Suprapubic skin (tissue), 4 donors: ENCODE measurements around the gene MAD1L1. TPM values are rescaled to one million over a fixed set of nuclear protein-coding genes. Genes with fewer than 3 reads are reported as not detected.

Experiments used
- DNase-seq, 2 donors: peaks; one replicate each; pipeline ENCODE4 v3.0.0-alpha.2; 2019; ENCODE audit warnings: low spot score in 2 of 2
- H3K27ac ChIP-seq: fragments of 200-600 bp; sonication (generic); one replicate; pipeline ENCODE4 v1.5.1; 2019
- H3K27me3 ChIP-seq: fragments of 200-600 bp; sonication (generic); one replicate; pipeline ENCODE4 v1.5.1; 2019
- H3K36me3 ChIP-seq: fragments of 200-600 bp; sonication (generic); one replicate; pipeline ENCODE4 v1.5.1; 2019
- H3K4me1 ChIP-seq: fragments of 200-600 bp; sonication (generic); one replicate; pipeline ENCODE4 v1.5.1; 2019
- H3K4me3 ChIP-seq: fragments of 200-600 bp; sonication (generic); one replicate; pipeline ENCODE4 v1.5.1; 2019; ENCODE audit warnings: mild to moderate bottlenecking
- H3K9me3 ChIP-seq: fragments of 200-600 bp; sonication (generic); one replicate; pipeline ENCODE4 v1.5.1; 2019
- EP300 ChIP-seq: sonication (generic); formaldehyde crosslinking; IDR thresholded peaks from one replicate; pipeline ENCODE4 v1.6.1; 2017; ENCODE audit warnings: antibody characterized with exemption
- POLR2A ChIP-seq, 2 donors: fragments of 450-650 bp; IDR thresholded peaks; one replicate each; pipeline ENCODE4 v1.6.1; 2017; ENCODE audit warnings: antibody characterized with exemption in 2 of 2, mild to moderate bottlenecking in 2 of 2, moderate library complexity in 2 of 2
- POLR2AphosphoS5 ChIP-seq, 3 donors: sonication (generic); formaldehyde crosslinking; IDR thresholded peaks; one replicate each; pipeline ENCODE4 v1.6.1; 2017; ENCODE audit warnings: antibody characterized with exemption in 3 of 3
- WGBS: methylation state at CpG from one replicate; pipeline ENCODE4 v1.1.5; 2018; 5-methylcytosine and 5-hydroxymethylcytosine counted together
- total RNA-seq, 4 donors: library from RNA; depleted of rRNA; stranded (reverse); fragments of >200 nt; gene quantifications; one replicate each; pipeline ENCODE4 v1.1.0, GENCODE V29; 2016
- TF ChIP-seq, protein P1 (sequence below), 2 donors: fragments of 200-600 bp in 1 of 2; fragments of 450-650 bp in 1 of 2; sonication (generic) in 1 of 2; IDR thresholded peaks; one replicate each; pipeline ENCODE4 v1.5.1; 2016 to 2019; ENCODE audit warnings: antibody characterized with exemption in 2 of 2, mild to moderate bottlenecking in 1 of 2, moderate library complexity in 1 of 2

The MAD1L1 gene
- total RNA-seq, 4 donors from 2014 or later: 53.2 to 69.8 (median 62.2) TPM

DNA sequence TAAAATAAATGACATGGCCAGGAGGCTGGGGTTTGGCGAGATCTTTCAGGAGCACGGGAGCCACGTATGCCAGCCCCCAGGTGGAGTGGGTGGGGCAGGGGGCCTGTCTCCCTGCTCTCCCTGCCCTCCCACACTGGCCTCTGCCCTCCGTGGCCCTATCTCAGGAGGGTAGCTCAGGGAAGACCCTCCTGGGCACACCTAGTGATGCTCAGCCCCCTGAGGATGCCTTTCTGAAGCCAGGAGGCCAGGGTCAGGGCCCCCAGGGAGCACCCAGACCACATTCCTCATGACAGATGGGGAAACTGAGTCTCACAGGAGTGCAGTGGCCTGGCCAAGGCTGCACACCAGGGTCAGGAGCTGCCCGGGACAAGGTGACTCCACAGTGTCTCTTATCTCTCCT, 339.3 kb downstream of the MAD1L1 start:
- no peak for DNase-seq
- no peak overlapping the region for H3K27ac ChIP-seq
- TF ChIP-seq POLR2A (IDR thresholded peaks at IDR 0.05) (no peak), EP300 (no peak), POLR2AphosphoS5 (IDR thresholded peaks at IDR 0.05) (no peak)
- TF ChIP-seq, protein P1, sequence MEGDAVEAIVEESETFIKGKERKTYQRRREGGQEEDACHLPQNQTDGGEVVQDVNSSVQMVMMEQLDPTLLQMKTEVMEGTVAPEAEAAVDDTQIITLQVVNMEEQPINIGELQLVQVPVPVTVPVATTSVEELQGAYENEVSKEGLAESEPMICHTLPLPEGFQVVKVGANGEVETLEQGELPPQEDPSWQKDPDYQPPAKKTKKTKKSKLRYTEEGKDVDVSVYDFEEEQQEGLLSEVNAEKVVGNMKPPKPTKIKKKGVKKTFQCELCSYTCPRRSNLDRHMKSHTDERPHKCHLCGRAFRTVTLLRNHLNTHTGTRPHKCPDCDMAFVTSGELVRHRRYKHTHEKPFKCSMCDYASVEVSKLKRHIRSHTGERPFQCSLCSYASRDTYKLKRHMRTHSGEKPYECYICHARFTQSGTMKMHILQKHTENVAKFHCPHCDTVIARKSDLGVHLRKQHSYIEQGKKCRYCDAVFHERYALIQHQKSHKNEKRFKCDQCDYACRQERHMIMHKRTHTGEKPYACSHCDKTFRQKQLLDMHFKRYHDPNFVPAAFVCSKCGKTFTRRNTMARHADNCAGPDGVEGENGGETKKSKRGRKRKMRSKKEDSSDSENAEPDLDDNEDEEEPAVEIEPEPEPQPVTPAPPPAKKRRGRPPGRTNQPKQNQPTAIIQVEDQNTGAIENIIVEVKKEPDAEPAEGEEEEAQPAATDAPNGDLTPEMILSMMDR (IDR thresholded peaks at IDR 0.05): no peak
- H3K27me3 ChIP-seq: no peaks in the 10 kb centered on the region
- H3K4me3 ChIP-seq: no peak overlapping the region
- peaks cover 15% of the 10 kb centered on the region for H3K36me3 ChIP-seq
- no peaks in the 10 kb centered on the region for H3K4me1 ChIP-seq
- 94% methylated on average over 5 of the region's 5 CpGs for WGBS
- no peaks in the 10 kb centered on the region for H3K9me3 ChIP-seq

DNA sequence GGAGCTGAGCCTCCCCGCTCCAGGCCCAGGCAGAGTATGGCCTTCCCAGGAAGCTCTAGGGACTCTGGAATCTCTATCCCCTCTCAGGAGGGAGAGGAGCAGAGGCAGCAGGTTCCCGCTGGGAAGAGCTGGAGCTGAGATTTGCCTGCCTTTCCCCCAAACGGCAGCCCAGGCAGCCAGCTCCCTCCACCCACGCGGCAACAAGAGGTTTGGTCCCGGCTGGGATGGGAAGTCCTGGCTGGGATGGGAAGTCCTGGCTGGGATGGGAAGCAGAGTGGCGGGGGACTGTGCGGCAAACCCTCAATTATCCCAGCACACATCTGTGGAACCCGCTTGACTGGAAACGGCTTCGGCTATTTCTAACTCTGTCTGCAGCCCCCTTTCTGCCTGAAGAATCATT, 339.7 kb downstream of the MAD1L1 start:
- DNase-seq: no peak
- TF ChIP-seq EP300: no peak
- no peaks in the 10 kb centered on the region for H3K9me3 ChIP-seq
- no peaks in the 10 kb centered on the region for H3K27me3 ChIP-seq
- no peaks in the 10 kb centered on the region for H3K4me1 ChIP-seq
- H3K36me3 ChIP-seq: peaks cover 15% of the 10 kb centered on the region
- no peak overlapping the region for H3K27ac ChIP-seq
- no peak overlapping the region for H3K4me3 ChIP-seq
- WGBS: 78% methylated on average over 11 of the region's 11 CpGs

DNA sequence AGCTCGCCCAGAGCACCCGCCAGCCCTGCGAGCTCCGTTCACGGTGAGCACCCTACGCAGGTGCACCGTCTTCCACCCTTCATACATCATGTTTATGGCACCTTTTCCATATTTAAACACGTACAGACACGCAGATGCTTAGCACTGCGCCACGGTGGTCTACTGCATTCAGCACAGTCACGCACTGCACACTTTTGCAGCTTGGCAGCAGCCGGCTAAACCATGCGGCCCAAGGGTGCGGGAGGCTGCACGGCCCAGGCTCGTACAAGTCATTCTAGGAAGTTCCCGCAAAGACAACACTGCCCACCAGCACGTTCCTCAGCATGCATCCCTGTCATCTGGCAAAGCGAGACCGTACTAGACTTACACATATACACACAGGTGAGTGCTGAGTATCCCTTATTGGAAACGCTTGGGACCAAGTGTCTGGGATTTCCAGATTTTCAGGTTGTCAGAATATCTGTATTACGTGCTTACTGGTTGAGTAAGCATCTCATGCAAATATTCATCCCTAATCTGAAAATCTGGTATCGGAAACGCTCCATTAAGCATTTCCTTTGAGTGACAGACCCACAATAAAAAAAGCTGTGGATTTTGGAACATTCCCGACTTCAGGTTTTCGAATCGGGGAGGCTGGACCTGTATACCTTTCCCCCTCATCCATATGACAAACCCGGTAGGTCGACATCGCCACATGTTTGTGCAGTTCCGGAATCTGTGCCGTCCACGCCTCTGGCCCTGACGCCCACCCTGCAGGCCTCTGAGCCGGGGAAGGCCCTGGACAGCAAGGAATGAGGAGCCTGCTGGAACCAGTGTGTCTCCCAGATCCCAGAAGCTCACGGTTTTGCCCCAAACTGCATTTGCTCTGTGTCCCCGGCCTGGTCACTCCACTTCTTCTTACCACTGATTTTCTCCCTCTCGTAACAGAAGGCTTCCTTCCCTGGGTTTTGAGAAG, 340.5 kb downstream of the MAD1L1 start:
- no peak for DNase-seq
- Histone ChIP-seq H3K27ac (no peak overlapping the region), H3K36me3 (peaks cover 16% of the 10 kb centered on the region), H3K4me1 (no peaks in the 10 kb centered on the region), H3K9me3 (no peaks in the 10 kb centered on the region), H3K27me3 (no peaks in the 10 kb centered on the region), H3K4me3 (no peak overlapping the region)
- TF ChIP-seq EP300 (no peak), POLR2AphosphoS5 (IDR thresholded peaks at IDR 0.05) (no peak), POLR2A (IDR thresholded peaks at IDR 0.05) (no peak)
- TF ChIP-seq, protein P1 (IDR thresholded peaks at IDR 0.05): no peak
- WGBS: 87% methylated on average over 39 of the region's 39 CpGs

DNA sequence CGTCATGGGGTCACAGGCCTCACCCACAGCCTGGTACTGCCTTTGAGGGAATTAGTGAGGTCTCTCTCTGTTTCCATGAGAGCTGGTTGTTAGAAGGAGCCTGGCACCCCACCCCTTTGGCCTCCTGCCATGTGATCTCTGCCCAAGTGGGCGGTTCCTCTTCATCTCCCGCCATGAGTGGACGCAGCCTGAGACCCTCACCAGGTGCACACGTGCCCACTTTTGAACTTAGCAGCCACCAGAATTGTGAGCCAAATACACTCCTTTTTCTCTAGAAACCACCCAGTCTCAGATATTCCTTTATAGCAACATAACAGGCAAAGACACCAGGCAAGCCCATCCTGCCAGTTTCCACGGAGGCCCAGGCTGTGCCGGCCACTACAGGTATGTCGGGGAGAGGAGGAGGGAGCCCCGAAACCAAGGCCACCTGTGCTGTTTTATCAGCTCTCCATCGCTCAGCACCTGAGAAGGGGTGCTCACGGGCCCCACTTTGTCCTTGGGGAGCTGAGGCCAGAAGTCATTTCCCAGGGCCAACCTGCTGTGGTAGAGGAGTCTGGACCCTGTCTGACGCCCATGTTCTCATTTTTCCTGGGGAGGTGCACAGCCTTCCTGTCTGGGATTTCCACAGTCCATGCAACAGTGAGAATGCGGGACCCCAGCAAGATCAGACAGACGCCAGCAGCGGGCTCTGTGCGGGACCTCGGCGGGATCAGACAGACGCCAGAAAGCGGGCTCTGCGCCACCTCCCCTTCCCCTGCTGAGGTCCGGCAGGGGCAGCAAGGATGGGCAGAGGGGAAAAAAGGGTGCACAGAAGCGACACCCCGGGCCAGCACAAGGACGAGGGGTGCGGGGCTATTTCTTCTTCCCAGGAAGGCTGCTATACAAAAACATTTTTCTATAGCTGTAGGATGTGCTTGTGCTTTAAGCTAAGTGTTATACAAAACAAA, 342.2 kb downstream of the MAD1L1 start:
- Histone ChIP-seq H3K27ac (no peak overlapping the region), H3K9me3 (no peaks in the 10 kb centered on the region), H3K36me3 (peaks cover 18% of the 10 kb centered on the region), H3K4me3 (no peak overlapping the region), H3K4me1 (peaks cover 6% of the 10 kb centered on the region), H3K27me3 (no peaks in the 10 kb centered on the region)
- no peak for TF ChIP-seq EP300
- TF ChIP-seq POLR2A (IDR thresholded peaks at IDR 0.05): no peak
- no peak for TF ChIP-seq POLR2AphosphoS5 (IDR thresholded peaks at IDR 0.05)
- TF ChIP-seq, protein P1 (IDR thresholded peaks at IDR 0.05): no peak
- WGBS: 95% methylated on average over 22 of the region's 26 CpGs
- DNase-seq: no peak

DNA sequence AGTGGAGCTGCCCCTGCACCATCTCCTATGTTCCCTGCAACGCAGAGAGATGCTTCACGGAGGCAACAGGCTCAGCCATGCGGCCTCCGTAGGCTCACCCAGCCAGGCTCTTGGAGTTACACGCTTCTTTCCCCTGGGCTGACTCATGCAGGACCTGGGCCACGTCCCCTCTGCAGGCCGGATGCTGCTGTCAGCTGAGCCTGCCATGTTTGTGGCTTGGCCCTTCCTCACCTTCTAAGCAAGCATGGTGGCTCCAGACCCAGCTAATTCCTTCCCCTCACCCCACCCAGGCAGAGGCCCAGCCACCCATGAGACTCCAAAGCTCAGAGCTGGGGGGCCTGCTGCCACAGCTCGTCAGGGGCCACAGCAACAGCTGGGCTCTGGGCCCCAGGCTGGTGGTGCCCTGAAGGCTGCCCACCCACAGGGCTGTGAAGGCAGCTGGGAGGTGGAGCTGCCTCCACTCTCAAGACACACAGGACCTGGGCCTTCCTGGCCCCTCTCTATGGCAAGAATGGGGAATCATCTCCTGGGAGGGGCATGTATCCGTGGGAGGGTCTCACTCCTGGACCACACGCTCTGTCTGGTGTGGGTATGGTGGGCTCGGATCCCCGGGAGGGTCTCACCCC, 343.1 kb downstream of the MAD1L1 start:
- Histone ChIP-seq H3K27me3 (no peaks in the 10 kb centered on the region), H3K4me3 (no peak overlapping the region), H3K36me3 (peaks cover 18% of the 10 kb centered on the region), H3K4me1 (peaks cover 7% of the 10 kb centered on the region), H3K9me3 (no peaks in the 10 kb centered on the region), H3K27ac (no peak overlapping the region)
- DNase-seq: no peak
- TF ChIP-seq EP300 (no peak), POLR2AphosphoS5 (IDR thresholded peaks at IDR 0.05) (no peak)
- TF ChIP-seq, protein P1 (IDR thresholded peaks at IDR 0.05): no peak
- 80% methylated on average over 1 of the region's 12 CpGs for WGBS
